Myocyte (in vitro differentiated cells): ENCODE data around the gene NR1I2. TPM values are rescaled to one million over a fixed set of nuclear protein-coding genes. Genes with fewer than 3 reads are reported as not detected.

Experiments used
- DNase-seq: peaks from one replicate; pipeline ENCODE4 v3.0.0-alpha.2; 2012; ENCODE audit warnings: low read depth
- polyA plus RNA-seq: library from polyadenylated mRNA; unstranded; fragments of >200 nt; gene quantifications from one replicate; pipeline ENCODE4 v1.2.1, GENCODE V29; 2012; ENCODE audit warnings: missing spikeins
- total RNA-seq: library from RNA; depleted of rRNA; stranded (reverse); fragments of >200 nt; gene quantifications from 2 replicates; pipeline ENCODE4 v1.2.3, GENCODE V29; 2014

NR1I2 gene
- total RNA-seq: 0.83 TPM in 1 of 2 replicates, not detected in the other
- not detected for polyA plus RNA-seq

DNA sequence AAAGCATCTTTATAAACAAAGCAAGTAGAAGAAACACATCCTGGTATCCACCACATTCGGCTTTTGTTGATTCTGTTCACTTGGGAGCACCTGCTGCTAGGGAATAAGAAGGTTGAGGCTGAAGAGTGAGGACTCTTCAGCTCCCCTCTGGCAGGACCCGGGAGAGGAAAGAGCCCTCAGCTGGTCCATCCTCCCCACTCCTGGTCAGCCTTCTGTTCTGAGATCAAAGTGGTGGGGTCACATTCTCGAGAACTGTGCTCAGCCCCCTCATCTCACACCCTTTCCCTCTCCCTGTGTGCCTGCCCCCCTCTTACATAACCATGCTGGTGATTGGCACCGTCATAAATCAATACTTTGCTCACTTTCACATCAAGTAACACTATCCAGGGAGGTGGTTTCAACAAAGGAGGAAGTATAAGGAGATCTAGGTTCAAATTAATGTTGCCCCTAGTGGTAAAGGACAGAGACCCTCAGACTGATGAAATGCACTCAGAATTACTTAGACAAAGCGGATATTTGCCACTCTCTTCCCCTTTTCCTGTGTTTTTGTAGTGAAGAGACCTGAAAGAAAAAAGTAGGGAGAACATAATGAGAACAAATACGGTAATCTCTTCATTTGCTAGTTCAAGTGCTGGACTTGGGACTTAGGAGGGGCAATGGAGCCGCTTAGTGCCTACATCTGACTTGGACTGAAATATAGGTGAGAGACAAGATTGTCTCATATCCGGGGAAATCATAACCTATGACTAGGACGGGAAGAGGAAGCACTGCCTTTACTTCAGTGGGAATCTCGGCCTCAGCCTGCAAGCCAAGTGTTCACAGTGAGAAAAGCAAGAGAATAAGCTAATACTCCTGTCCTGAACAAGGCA is at the start of gene NR1I2:
NR1I2 (plus strand) TSS at position 772 of the 869 bp plus-strand sequence.
- DNase-seq: no peak

DNA sequence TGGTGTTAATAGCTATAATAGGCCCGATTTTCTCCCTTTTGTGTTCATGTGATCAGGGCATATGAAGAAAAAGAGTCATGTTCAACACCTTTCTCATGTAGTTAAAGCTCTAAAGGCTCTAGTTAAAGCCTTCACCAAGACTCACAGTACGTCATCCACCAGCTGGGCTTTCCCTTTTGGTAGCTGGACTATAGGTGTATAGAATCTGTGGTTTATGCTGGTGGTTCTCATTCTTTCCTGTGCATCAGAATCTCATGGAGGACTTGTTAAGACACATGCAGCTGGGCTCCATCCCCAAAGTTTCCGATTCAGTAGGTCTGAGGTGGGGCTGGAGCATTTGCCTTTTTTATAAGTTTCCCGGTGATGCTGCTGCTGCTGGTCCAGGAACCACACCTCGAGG is 48.1 kb upstream of the NR1I2 start:
- no peak for DNase-seq

DNA sequence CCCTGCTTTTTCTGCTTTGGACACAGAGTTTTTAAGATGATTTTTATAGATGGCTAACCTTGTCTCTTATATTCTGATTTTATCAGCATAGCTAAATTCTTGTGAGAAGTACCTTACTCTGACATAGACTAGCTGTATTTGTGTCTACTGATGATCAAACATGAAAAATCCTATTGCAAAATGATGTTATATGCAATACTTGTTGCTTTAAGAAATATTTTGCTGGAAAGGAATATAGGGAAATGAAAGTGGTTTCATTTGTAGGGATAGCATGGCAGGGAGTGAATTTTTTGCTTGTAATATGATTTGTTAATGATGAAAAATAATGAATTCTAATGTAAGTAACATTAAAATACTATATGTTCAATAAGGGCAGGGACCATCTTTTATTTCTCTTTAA is 43.2 kb upstream of the NR1I2 start:
- DNase-seq: no peak

DNA sequence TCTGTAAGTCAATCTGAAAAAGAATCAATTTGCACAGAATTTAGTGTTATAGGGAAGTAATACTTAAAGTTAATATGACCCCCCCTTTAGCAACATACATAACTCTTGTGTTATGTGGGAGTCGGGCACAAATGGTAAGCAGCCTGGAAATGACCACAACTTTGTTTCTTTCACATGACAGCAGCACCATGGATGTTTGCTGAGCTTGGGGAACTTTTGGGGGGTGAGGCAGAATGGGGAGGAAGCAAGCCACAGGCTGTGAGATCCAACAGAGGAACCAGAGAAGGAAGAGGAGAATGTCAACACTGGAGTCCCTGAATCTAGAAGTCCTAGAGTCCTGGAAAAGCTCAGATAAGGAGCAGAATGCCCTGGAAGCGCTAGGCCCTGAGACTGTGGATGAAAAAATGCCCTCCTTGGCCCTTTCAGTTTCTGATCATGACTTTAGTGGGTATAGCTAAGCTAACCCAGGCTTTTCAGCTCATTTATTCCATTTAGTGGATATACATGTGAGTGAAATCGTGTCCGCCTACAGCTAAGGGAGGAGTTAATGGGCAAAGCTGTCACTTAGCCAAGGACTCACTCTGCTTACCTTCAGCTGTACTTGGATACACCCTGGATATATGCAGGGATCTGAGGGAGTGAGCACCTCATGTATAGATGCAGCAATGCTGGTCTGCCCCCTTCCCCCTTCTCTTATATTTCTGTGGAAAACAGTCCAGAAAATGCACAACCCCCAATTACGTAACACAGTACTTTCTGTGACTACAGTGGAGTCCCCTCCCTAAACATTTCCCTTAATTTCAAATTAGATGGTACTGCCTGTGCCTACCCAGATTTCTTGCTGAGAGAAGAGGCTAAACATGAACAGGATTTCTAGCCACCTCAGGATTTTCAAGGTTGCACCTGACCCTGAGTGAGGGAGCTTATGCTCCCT is 40.0 kb upstream of the NR1I2 start:
- no peak for DNase-seq

DNA sequence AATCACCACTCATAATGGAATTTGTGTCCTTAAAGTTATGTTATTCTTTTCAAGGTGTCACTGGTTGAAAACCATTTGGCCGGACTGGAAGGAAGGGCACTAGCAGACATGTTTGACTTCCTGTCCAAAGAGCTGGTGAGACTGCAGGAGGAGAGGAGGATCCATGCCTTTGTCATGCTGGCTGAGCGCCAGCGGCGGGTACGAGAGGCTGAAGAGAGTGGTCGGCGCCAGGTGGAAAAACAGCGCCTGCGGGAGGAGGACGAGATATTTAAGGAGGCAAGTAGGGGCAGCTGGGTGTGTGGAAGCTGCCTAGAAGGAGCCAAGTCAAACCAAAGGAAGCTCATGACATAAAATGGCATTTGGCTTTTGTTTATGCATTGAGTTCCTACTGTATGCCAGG is 38.0 kb upstream of the NR1I2 start:
- DNase-seq: peak; percentile 8

DNA sequence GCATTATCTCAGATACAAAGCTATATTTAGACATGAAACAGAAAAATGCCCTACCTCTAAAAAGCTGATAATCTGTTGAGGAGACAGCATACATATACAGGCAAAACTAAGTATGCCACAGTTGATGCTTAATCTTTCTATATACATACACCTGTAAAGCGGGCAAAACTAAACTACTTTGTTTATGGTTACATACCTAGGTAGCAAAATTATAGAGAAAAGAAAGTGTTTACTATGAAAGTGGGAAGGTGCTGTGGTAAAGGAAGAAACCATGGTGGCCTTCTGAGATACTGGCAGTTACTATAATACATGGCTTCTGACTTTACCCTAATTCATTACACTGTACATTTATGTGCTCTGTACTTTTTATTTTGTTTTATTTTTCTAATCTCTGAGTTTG is 36.0 kb upstream of the NR1I2 start:
- DNase-seq: no peak

DNA sequence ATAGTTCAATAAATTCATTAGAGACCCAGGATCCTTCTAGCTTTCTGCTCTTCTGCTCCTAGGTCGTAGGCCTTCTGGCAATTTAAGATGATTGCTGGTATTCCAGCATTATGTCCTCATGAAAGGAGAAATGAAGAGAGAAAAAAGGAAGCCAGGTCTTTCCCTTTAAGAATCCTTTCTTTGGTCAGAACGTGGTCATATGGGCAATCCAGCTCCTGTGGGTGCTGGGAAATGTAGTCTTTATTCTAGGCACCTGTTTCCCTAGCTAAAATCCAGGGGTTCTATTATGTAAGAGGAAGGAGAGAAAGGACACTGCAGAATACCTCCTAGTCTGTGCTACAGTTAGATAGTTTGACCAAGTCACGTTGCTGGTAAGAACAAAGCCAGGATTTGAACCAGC is 35.5 kb upstream of the NR1I2 start:
- no peak for DNase-seq

DNA sequence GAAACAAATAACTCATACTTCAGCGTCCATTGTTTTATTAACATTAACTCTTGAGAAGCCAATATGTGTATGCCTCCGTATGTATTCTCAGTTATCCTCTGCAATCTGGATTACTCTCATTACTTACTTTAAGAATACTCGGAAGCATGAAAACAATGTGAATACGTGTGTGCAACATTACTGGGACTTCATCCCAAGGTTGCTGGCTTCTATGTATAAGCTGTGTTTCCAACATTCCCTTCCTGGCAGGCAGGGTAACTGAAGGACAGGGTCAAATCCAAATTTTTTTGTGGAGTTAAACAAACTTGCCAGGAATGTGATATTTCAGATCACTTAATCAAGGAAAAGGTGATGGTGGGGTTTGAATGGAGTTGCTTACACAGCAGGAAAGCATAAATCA is 34.5 kb upstream of the NR1I2 start:
- no peak for DNase-seq

DNA sequence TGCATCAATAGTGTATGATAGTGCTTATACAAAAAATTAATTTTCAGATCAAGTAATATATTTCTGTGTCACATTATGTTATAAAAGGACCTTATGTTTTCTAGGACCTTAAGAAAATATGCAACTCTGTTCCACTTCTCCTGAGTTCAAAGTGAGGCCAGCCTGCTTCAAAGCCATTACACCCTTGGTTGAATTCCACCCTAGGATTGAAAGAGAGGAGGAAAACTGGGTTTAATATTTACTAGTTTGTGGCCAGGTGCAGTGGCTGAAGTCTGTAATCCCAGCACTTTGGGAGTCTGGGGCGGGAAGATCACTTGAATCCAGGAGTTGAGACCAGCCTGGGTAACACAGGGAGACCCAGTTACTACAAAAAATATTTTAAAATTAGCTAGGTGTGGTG is 32.9 kb upstream of the NR1I2 start:
- no peak for DNase-seq

DNA sequence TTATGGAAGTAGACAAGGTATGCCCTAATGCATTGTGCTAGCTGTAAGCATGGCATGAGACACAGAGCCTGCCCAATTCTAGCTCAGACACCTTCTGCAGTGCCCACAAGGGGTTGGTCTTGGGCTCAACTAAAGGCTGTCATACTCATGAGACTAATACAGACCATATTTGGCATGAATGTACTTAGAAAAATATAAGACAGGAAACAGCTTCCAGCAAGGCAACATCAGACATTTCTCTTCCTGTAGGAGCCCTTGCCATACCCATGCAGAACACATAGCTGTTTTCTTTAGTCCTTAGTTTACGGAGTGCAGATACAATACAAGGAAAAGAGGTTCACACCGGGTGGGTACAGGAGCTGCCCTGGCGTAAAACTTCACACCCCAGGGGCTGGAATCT is 30.5 kb upstream of the NR1I2 start:
- DNase-seq: no peak

DNA sequence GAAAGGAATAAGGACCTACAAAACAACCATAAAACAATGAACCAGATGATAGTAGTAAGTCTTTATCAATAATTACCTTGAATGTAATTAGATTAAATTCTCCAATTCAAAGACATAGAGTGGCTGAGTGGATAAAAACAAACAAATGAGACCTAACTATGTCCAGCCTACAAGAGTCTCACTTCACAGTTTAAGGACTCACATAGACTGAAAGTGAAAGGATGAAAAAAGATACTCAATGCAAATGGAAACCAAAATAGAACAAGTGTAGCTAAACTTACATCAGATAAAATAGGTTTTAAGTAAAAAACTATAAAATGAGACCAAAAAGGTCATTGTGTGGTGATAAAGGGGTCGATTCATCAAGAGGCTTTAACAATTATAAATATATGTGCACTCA is 21.9 kb upstream of the NR1I2 start:
- DNase-seq: no peak

DNA sequence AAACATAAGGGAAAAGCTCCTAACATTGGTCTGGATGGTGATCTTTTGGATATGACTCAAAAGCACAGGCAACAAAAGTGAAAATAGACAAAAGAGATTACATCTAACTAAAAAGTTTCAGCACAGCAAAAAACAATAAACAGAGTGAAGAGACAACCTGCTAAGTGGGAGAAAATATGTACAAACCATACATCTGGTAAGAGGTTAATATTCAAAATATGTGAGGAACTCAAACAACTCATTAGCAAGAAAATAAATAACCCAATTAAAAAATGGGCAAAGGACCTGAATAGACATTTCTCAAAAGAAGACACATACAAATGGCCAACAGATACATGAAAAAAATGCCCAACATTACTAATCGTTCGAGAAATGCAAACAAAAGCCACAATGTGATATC is 19.0 kb upstream of the NR1I2 start:
- no peak for DNase-seq

DNA sequence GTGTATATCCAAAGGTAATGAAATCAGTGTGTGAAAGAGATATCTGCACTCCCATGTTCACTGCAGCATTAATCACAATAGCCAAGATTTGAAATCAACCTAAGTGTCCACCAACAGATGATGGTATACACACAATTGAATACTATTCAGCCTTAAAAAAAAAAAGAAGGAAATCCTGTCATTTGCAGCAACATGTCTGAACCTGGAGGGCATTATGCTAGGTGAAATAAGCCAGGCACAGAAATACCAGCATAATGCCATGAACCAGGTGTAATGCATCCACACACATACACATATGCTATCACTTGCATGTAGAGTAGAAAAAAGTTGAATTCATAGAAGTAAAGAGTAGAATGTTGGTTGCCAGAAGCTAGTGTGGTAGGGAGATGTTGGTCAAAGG is 18.4 kb upstream of the NR1I2 start:
- no peak for DNase-seq

DNA sequence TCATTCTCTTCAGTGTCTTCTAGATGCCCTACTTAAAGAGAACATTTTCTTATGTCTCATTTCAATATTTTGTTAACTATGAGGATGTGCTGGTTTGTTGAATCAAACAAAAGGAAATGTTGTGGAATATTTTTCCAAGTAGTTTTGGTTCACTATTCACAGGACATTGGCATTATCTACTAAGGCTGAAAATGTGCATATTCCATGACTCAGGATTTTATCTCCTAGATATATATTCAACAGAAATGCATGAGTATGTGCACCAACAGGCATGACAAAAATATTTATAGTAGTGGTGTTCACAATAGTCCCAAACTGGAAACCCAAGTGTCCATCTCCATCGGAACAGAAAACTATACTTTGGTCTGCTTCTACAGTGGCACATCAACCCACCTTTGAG is 16.7 kb upstream of the NR1I2 start:
- no peak for DNase-seq

DNA sequence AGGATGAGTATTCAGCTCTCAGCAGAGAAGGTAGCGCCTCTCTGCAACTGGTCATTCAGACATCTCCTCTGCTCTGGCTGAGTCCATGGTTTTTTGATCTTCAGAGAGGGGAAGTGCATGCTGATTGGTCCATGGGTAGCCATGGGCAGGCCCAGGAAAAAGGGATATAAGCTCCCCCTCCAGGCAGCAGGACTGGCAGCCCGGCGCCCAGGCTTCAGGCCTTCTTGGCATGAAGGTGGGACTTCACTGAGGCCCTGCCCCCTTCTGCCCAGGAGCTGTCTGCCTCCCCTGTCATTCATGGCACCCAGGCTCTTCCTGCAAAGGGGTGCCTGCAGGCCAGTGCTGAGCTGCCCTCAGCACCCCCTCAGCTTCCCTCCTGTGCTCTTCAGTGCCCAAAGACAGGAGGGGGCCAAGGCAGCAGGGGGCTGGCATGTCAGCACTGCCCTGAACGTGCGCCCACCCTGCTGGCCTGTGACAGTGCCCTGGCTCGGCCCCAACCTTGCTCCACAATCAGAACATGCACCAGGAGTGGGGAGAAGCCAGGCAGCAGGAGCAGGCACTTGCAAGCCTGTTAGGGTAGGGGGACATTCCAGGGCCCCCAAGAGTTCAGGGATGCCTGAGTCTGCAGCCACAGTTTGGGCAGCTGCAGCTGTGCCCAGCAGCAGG is 13.8 kb upstream of the NR1I2 start:
- no peak for DNase-seq

DNA sequence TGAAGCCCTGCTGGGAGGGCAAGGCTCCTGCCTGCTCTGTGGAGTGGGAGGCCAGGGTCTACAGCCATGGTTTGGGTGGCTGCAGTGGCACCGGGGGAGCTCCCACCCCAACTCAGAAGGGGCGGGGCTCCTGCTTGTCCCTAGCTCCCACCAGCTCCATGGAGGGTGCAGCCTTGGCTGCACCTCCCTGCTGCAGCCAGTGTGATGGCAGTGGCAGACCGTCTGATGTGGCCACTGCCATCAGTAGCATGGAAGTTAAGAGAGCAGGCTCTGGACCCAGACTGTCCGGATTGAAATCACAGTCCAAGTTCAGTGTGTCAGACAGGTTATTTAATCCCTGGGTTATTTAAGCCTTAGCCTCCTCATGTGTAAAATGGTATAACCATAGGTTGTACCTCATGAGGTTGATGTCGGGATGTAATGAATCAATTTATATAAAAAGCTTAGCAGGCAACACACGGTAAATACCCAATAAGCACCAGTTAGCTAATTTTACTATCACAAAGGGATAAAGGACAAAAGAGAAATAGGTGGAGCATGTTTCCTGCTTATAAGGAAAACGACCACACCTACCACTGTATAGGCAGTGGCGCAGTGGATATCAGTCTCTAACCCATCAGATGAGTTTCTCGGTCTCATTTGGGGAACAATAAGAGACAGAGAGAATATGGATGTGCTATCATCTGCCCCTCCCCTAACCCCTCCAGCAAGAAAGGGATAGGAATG is 13.1 kb upstream of the NR1I2 start:
- no peak for DNase-seq

DNA sequence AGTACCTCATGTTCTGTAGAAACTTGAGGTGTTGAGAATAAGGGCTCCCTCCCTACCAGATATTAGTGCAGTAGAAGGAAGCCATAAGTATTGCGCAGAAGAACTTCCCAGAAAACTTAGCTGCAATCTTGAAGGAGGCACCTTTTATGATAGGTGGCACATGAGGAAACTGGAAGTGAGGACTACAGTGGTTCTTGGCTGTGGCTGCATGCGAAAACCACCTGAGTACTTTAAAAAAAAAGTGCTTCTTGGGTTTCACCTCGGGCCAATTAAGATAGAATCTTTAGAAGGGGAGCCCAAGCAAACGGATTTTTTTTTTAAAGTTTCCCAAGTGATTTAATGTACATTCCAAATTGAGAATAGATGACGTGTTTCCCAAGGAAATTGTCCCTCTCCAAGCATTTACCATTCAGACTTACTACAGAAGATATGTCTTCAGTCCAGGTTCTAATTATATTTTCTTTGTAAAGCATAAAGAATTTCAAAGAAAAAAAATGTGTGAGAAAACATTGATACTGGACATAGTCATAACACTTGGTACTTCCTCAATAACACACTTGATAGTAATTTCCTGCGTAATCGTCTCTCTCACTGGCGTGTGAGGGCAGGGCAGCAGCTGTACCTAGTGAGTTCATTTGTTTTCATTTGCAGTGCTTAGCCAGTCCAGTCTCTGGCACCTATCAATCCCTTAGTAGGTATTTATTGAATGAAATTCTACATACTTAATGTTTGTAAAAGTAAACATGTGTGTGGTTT is 12.3 kb upstream of the NR1I2 start:
- peak; percentile 46 for DNase-seq

DNA sequence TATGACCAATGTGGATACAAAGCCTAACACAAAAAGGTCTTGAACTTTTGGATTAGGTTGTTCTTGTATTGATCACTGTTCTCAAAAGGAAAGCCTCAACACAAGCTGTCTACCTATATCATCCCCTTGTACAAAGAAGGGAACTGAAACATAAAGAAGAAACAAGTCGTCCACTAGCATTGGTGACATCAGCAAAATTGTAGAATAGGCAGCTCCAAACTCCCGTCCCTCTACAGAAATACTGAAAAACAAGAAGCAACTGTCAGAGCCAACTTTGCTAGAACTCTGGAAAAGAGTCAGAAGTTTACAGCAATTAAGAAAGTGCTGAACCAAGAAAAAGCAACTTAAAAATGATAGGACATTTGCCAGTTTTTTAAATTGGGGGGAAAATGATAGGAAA is 7.5 kb upstream of the NR1I2 start:
- no peak for DNase-seq

DNA sequence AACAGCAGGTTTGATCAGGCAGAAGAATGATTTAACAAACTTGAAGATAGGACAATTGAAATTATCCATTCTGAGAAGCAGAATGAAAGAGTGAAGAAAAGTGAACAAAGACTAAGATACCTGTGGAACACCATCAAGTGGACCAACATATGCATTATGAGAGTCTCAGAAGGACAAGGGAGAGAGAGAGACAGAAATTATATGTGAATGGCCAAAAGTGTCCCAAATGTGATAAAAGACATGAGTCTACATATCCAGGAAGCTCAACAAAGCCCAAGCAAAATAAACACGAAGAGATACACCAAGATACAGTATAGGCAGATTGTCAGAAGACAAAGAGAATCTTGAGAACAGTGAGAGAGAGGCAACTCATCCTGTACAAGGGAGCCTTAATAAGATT is 5.6 kb upstream of the NR1I2 start:
- no peak for DNase-seq

DNA sequence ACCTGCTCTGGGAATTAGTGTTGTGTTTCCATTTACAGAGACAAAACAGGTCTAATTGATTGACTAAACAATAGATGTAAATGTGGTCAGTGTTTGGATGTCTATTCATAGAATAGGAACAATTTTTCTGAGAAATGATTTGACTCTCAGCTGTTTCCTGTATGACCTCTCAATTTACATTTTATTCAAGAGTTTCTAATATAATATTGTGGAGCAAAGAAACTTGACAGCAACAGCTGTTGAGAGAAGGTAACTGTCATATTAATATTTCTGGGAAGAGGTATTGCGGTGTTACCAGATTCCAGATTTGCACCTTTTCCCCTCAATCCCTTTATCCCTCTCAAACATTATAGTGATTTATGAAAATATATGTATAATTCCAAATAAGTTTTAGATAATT is 3.7 kb upstream of the NR1I2 start:
- peak; percentile 35 for DNase-seq
